Measurements from ENCODE around the gene MYOM1.
A peak's percentile ranks its signal among the peaks of the same experiment; 100 is the strongest.

The MYOM1 gene

GRCh38 chr18:3157606-3158005, 62.2 kb downstream of the MYOM1 start:
- no peak overlapping the region for H3K27ac ChIP-seq
- TF ChIP-seq ZFX (IDR thresholded peaks at IDR 0.05; ENCODE audit: borderline replicate concordance), result no peak
- TF ChIP-seq, protein P1, sequence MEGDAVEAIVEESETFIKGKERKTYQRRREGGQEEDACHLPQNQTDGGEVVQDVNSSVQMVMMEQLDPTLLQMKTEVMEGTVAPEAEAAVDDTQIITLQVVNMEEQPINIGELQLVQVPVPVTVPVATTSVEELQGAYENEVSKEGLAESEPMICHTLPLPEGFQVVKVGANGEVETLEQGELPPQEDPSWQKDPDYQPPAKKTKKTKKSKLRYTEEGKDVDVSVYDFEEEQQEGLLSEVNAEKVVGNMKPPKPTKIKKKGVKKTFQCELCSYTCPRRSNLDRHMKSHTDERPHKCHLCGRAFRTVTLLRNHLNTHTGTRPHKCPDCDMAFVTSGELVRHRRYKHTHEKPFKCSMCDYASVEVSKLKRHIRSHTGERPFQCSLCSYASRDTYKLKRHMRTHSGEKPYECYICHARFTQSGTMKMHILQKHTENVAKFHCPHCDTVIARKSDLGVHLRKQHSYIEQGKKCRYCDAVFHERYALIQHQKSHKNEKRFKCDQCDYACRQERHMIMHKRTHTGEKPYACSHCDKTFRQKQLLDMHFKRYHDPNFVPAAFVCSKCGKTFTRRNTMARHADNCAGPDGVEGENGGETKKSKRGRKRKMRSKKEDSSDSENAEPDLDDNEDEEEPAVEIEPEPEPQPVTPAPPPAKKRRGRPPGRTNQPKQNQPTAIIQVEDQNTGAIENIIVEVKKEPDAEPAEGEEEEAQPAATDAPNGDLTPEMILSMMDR (IDR thresholded peaks at IDR 0.05), result no peak

GRCh38 chr18:3157086-3157485, 62.7 kb downstream of the MYOM1 start:
- H3K27ac ChIP-seq, result no peak overlapping the region
- TF ChIP-seq ZFX (IDR thresholded peaks at IDR 0.05; ENCODE audit: borderline replicate concordance), result no peak
- TF ChIP-seq, protein P1 (IDR thresholded peaks at IDR 0.05), result no peak

DNA sequence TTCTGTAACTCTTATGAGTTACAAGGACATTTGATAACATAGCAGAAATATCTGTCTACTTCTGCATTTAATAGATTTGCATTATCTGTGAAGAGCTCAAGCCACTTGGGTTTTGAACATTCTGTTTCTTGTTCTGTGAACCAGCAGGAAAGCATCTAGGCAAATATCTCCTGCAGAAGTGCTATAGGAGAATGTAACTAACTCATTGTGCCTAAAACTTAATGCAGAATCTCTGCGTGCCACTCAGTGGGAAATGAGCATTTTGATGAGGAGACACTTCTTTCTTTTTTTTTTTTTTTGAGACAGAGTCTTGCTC, 63.5 kb downstream of the MYOM1 start:
- H3K27ac ChIP-seq, result no peak overlapping the region
- no peak for TF ChIP-seq ZFX (IDR thresholded peaks at IDR 0.05; ENCODE audit: borderline replicate concordance)
- TF ChIP-seq, protein P1 (IDR thresholded peaks at IDR 0.05), result no peak

- no peak overlapping the region for H3K27ac ChIP-seq
- no peak for TF ChIP-seq ZFX (IDR thresholded peaks at IDR 0.05; ENCODE audit: borderline replicate concordance)
- TF ChIP-seq, protein P1 (IDR thresholded peaks at IDR 0.05), result no peak
Measured at GRCh38 chr18:3154214-3154613, 65.6 kb downstream of the MYOM1 start.

- no peak for TF ChIP-seq ZFX (IDR thresholded peaks at IDR 0.05; ENCODE audit: borderline replicate concordance)
- TF ChIP-seq, protein P1 (IDR thresholded peaks at IDR 0.05), result no peak
- H3K27ac ChIP-seq, result no peak overlapping the region
Measured at GRCh38 chr18:3153107-3153704, 66.6 kb downstream of the MYOM1 start.

GRCh38 chr18:3152294-3152693, 67.5 kb downstream of the MYOM1 start:
- TF ChIP-seq ZFX (IDR thresholded peaks at IDR 0.05; ENCODE audit: borderline replicate concordance), result no peak
- TF ChIP-seq, protein P1 (IDR thresholded peaks at IDR 0.05), result no peak
- H3K27ac ChIP-seq, result no peak overlapping the region

- TF ChIP-seq, protein P1 (IDR thresholded peaks at IDR 0.05), result peak; percentile 79
- TF ChIP-seq ZFX (IDR thresholded peaks at IDR 0.05; ENCODE audit: borderline replicate concordance), result no peak
- H3K27ac ChIP-seq, result no peak overlapping the region
Measured at GRCh38 chr18:3151399-3152264, 68.1 kb downstream of the MYOM1 start.
